Stimulated activated memory B cell treated with anti-CD40 and anti-IgM and Interleukin-4, amounts not matched to agents 10 μg/mL and 1 μg/mL and 100 μg/mL, for 72 hours (primary cell): ENCODE results near the gene PRF1.

Source experiments
- ATAC-seq: fragments of 150-1000 bp; cut with Tn5 transposase; 2 replicates; pipeline ENCODE4 v1.10.0; 2021
- H3K27ac Mint-ChIP-seq: one replicate; pipeline ENCODE4 v1.8.0; 2022; ENCODE audit warnings: mild to moderate bottlenecking, mixed read lengths
- H3K27me3 Mint-ChIP-seq: one replicate; pipeline ENCODE4 v1.8.0; 2022; ENCODE audit warnings: mixed read lengths
- H3K36me3 Mint-ChIP-seq: one replicate; pipeline ENCODE4 v1.8.0; 2022; ENCODE audit warnings: mixed read lengths
- H3K4me1 Mint-ChIP-seq: one replicate; pipeline ENCODE4 v1.8.0; 2022; ENCODE audit warnings: mixed read lengths
- H3K4me3 Mint-ChIP-seq: one replicate; pipeline ENCODE4 v1.8.0; 2022; ENCODE audit warnings: mild to moderate bottlenecking, moderate library complexity, mixed read lengths
- H3K9me3 Mint-ChIP-seq: one replicate; pipeline ENCODE4 v1.8.0; 2022; ENCODE audit warnings: mixed read lengths

Gene PRF1

DNA sequence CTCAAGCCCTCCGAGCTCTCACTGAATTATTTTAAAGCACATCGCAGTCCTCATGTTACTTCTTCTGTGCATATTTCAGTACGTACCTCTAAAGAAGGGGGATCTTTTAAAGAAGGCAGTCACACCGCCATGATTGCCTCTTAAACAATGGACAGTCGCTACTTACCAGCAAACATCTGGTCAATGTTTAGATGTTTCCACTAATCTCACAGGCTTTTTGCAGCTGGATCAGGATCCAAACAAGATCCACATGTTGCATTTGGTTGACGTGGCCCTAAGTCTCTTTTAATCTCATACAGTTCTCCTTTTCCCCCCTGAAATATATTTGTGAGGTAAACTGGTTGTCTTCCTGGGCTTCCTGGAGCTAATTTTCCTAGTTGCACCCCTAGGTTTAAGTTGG, 50.0 kb downstream of the PRF1 start:
- Mint-ChIP-seq H3K27ac (no peak overlapping the region), H3K27me3 (no peaks in the 10 kb centered on the region), H3K9me3 (no peaks in the 10 kb centered on the region), H3K36me3 (peaks cover 9% of the 10 kb centered on the region), H3K4me1 (peaks cover 8% of the 10 kb centered on the region), H3K4me3 (no peak overlapping the region)
- no peak for ATAC-seq

DNA sequence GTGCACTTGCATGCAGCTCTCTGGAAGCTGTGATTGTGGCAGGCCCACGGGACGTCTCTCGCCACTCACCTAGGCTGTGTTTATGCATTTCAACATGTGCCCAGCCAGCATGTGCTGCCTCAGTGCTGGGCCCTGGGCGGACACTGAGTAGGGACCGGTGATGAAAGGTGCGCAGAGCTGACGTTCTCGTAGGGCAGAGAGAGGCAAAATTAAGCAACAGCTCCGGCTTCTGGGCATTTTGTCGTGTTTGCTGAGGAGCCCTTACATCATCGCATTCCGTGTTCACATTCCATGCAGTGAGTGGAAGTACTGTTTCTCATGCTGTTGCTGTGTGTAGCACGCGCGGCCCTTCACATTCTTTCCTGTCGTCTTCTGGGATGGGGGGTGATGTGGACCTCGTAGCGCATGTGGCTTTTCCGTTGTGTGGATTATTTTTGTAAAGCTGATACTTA, 50.5 kb downstream of the PRF1 start:
- Mint-ChIP-seq H3K27me3 (no peaks in the 10 kb centered on the region), H3K27ac (no peak overlapping the region), H3K9me3 (no peaks in the 10 kb centered on the region), H3K36me3 (peaks cover 9% of the 10 kb centered on the region), H3K4me1 (peaks cover 8% of the 10 kb centered on the region), H3K4me3 (no peak overlapping the region)
- ATAC-seq = no peak

DNA sequence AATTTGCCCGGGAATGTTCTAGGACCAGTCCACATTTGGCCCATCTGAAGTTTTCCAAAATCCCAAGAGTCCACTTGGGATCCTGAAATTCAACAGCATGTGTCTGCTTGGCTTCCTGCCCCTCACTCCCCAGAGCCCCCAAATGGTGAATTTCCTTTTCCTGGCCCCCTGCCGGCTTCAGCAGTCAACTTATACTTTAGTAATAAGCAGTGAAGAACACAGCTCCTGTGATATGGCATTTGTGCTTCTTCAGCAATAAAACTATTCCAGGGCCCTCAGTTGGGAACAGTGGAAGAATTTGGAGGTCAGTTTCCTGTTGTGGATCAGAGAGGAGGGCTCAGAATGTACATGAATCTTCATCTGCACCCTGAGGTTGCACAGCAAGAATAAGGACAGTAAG, 51.1 kb downstream of the PRF1 start:
- ATAC-seq = no peak
- Mint-ChIP-seq H3K27ac (no peak overlapping the region), H3K4me1 (peaks cover 8% of the 10 kb centered on the region)

DNA sequence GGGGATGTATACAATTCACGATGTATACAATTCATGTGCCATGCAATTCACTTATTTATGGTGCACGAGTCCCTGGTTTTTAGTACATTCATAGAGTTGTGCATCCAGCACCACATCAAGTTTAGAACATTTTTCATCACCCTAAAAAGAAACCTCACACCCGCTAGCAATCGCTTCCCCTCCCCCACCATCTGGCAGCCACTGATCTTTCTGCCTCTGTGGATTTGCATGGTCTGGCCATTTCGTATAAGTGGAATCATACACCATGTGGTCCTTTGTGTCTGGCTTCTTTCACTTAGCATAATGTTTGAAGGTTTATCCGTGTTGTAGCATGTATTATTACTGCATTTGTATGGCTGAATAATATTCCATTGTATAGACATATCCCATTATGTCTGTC, 52.1 kb downstream of the PRF1 start:
- ATAC-seq = no peak
- Mint-ChIP-seq H3K27me3 (no peaks in the 10 kb centered on the region), H3K9me3 (no peaks in the 10 kb centered on the region), H3K4me3 (no peak overlapping the region), H3K27ac (no peak overlapping the region), H3K4me1 (peaks cover 8% of the 10 kb centered on the region), H3K36me3 (peaks cover 9% of the 10 kb centered on the region)

More for the DNA sequence above, 51.1 kb downstream of the PRF1 start:
- Mint-ChIP-seq H3K36me3 (peaks cover 9% of the 10 kb centered on the region), H3K27me3 (no peaks in the 10 kb centered on the region), H3K4me3 (no peak overlapping the region), H3K9me3 (no peaks in the 10 kb centered on the region)

DNA sequence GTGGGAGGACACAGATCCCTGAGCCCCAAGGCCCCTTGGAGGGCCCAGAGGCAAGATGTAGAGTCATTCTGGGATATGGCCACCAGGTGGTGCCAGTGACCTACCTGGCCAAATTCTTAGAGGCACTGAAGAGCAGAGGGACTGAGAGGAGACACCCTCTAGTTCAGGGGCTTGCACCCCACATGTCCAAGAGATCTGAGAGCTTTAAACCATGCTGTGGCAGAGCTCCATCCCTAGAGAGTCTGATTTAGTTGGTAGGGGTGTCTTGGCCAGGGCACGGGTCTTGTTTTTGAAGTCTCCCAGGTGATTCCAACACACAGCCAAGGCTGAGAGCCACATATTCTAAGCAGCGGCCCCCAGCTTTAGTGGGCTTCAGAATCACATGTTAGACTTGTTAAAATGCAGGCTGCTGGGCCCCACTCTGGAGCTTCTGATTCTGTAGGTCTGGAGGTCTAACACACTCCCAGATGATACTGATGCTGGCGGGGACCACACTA, 52.5 kb downstream of the PRF1 start:
- peaks cover 8% of the 10 kb centered on the region for H3K4me1 Mint-ChIP-seq
- ATAC-seq = peak; percentile 74
- H3K36me3 Mint-ChIP-seq = peaks cover 9% of the 10 kb centered on the region
- H3K27ac Mint-ChIP-seq = no peak overlapping the region
- no peak overlapping the region for H3K4me3 Mint-ChIP-seq
- H3K9me3 Mint-ChIP-seq = no peaks in the 10 kb centered on the region
- no peaks in the 10 kb centered on the region for H3K27me3 Mint-ChIP-seq

DNA sequence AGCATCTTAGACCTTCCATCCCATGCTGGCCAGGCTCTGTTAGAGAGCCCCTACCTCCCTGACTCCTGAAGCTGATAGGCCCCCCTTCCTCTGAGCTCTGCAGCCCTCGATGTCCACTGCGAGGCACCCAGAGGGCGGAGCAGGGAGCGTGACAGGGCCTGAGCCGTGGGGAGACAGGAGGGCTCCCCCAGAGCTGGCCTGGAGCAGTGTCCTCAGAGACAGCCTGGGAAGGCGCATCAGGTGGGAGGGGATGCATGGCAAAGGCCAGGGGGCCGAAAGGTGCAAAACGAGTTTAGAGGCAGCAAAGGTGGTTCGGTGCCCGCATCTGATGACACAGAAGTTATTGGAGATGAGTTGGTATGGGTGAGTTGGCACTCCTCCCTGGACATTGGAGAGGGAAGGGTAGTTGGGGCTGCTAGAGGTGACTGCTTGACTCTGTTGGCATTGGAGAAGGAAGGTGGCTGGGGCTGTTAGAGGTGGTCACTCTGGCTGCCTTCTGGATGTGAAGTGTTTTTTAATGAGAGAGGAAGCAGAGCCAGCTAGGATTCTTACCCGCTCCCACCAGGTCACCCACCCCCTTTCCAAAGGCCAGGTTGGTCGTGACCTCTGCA, 53.1 kb downstream of the PRF1 start:
- no peak for ATAC-seq
- peaks cover 9% of the 10 kb centered on the region for H3K36me3 Mint-ChIP-seq
- H3K4me3 Mint-ChIP-seq = no peak overlapping the region
- no peaks in the 10 kb centered on the region for H3K27me3 Mint-ChIP-seq
- H3K9me3 Mint-ChIP-seq = no peaks in the 10 kb centered on the region
- H3K27ac Mint-ChIP-seq = no peak overlapping the region
- peaks cover 8% of the 10 kb centered on the region for H3K4me1 Mint-ChIP-seq
